Left ventricle myocardium inferior (tissue), 1 donor: ENCODE data around the gene SUGCT. TPM values are rescaled to one million over a fixed set of nuclear protein-coding genes. Genes with fewer than 3 reads are reported as not detected.

Experiments
- DNase-seq: peaks from one replicate; pipeline ENCODE4 v3.0.0-alpha.2; 2020
- H3K27ac ChIP-seq: fragments of 200-600 bp; replicated peaks from 2 replicates; pipeline ENCODE4 v1.8.0; 2021
- H3K27me3 ChIP-seq: fragments of 200-600 bp; 2 replicates; pipeline ENCODE4 v1.8.0; 2021; ENCODE audit warnings: low read depth
- H3K36me3 ChIP-seq: fragments of 200-600 bp; 2 replicates; pipeline ENCODE4 v1.8.0; 2021
- H3K4me1 ChIP-seq: fragments of 200-600 bp; 2 replicates; pipeline ENCODE4 v1.8.0; 2021
- H3K4me3 ChIP-seq: fragments of 200-600 bp; 2 replicates; pipeline ENCODE4 v1.8.0; 2021; ENCODE audit warnings: mild to moderate bottlenecking, moderate library complexity
- H3K9me3 ChIP-seq: fragments of 200-600 bp; replicated peaks from 2 replicates; pipeline ENCODE4 v1.8.0; 2021
- CTCF ChIP-seq: fragments of 200-600 bp; IDR thresholded peaks from 2 replicates; pipeline ENCODE4 v1.8.0; 2021; ENCODE audit warnings: antibody characterized with exemption, mild to moderate bottlenecking, borderline replicate concordance
- intact Hi-C: fragments of 100-400 bp; cut with micrococcal nuclease; formaldehyde crosslinking; loops from one replicate; pipeline ENCODE4 v1.11.0; 2022
- total RNA-seq: library from RNA; stranded (reverse); fragmentation: NEBNext Ultra II Directional; extraction: Animal tissue kit (Norgen Biotek cat#: 25700); gene quantifications from one replicate; pipeline ENCODE4 v1.2.1, GENCODE V29; 2021
- donor health status: DM: no; HTN: yes; CAD: no; lungs with severe emphysema.

The SUGCT gene
- total RNA-seq, 1 donor from 2014 or later, result 5.0 TPM

GRCh38 chr7:40493609-40494051 is 358.8 kb downstream of the SUGCT start:
- no peaks in the 10 kb centered on the region for H3K27me3 ChIP-seq
- no peaks in the 10 kb centered on the region for H3K4me1 ChIP-seq
- DNase-seq, result no peak
- H3K27ac ChIP-seq, result no peak overlapping the region
- peaks cover 14% of the 10 kb centered on the region for H3K9me3 ChIP-seq
- no peaks in the 10 kb centered on the region for H3K36me3 ChIP-seq
- no peak overlapping the region for H3K4me3 ChIP-seq
- no peak for TF ChIP-seq CTCF
- intact Hi-C loops, result no loop called here

DNA sequence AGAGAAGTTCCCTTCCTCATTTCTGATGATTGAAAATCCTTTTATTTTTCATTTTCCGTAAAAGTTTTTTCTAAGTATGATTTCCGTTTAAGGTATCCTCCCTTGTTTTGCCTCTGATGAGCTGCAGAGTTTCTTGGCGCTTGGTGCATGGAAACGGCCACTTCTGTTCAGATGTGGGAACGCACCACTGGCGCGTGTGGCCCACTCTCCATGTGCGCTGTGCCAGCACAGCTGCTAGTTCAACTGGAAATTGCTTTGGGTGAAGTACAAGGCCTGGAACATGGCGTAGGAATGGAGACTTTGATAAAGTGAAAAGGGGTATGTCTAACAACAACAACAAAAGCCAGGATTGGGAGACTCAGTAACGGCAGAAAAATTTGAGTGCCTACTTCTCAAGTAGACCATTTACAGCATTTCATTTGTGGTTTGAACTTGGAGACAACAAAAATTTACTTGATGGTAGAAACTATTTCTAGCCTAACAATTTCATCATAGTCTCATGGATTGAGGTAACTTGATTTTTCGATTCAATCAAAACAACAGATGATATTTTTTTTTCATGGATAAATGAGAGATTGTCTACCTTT is 364.2 kb downstream of the SUGCT start:
- no peak for DNase-seq
- H3K4me1 ChIP-seq, result no peaks in the 10 kb centered on the region
- H3K9me3 ChIP-seq, result no peaks in the 10 kb centered on the region
- no peaks in the 10 kb centered on the region for H3K36me3 ChIP-seq
- no peak overlapping the region for H3K27ac ChIP-seq
- H3K27me3 ChIP-seq, result no peaks in the 10 kb centered on the region
- no peak for TF ChIP-seq CTCF
- intact Hi-C loops, result no loop called here
- H3K4me3 ChIP-seq, result no peak overlapping the region

DNA sequence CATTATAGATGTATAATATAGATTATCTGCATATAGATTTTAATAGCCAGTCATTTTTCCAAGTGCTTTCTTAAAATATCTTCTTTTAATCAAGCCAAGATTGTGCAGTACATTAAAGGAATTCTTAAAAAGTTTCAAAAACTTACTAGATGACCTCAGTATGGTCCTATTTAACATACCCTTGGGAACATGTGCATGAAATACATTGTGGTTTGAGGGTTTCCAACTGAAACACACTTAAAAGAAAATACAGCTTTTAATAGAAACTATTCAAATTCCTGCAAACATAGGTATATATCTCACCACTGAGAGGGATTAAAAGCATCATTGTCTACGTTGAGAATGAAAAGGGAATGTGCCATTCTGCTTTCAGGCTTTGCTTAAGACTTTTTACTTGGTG is 364.9 kb downstream of the SUGCT start:
- H3K4me1 ChIP-seq, result no peaks in the 10 kb centered on the region

GRCh38 chr7:40500219-40500618 is 365.4 kb downstream of the SUGCT start:
- no peaks in the 10 kb centered on the region for H3K27me3 ChIP-seq
- no peak for TF ChIP-seq CTCF
- H3K9me3 ChIP-seq, result no peaks in the 10 kb centered on the region
- H3K4me1 ChIP-seq, result no peaks in the 10 kb centered on the region
- H3K36me3 ChIP-seq, result no peaks in the 10 kb centered on the region
- no peak overlapping the region for H3K4me3 ChIP-seq
- no peak for DNase-seq
- no peak overlapping the region for H3K27ac ChIP-seq
- intact Hi-C loops, result no loop called here

More for the DNA sequence above, 364.9 kb downstream of the SUGCT start:
- TF ChIP-seq CTCF, result no peak
- no peak overlapping the region for H3K27ac ChIP-seq
- H3K4me3 ChIP-seq, result no peak overlapping the region
- intact Hi-C loops, result no loop called here
- no peaks in the 10 kb centered on the region for H3K36me3 ChIP-seq
- no peaks in the 10 kb centered on the region for H3K27me3 ChIP-seq
- no peak for DNase-seq
- no peaks in the 10 kb centered on the region for H3K9me3 ChIP-seq

DNA sequence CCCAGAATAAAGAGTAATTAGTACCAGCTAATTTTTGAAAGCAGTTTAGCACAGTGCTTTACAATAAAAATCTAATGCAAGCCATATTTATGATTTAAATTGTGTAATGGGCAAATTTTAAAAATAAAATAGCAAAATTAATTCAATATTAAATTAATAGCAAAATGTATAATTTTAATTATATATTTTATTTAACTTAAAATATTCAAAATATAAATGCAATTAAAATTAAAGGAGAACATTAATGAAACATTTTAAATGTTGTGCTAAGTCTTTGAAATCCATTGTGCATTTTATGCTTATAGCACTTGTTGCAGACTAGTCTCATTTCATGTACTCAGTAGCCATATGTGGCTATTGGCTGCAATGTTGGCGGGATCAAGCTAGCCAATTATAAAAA is 367.6 kb downstream of the SUGCT start:
- DNase-seq, result no peak
- Histone ChIP-seq H3K9me3 (peaks cover 13% of the 10 kb centered on the region), H3K27ac (no peak overlapping the region), H3K4me3 (no peak overlapping the region), H3K4me1 (no peaks in the 10 kb centered on the region), H3K36me3 (no peaks in the 10 kb centered on the region), H3K27me3 (no peaks in the 10 kb centered on the region)
- intact Hi-C loops, result no loop called here
- no peak for TF ChIP-seq CTCF
